PFSK-1 (cell line): ENCODE measurements around the gene MED10.

Experiments
- FOXP2 ChIP-seq: optimal IDR thresholded peaks from 2 replicates; pipeline ENCODE3; 2011; ENCODE audit warnings: borderline replicate concordance, control low read depth, inconsistent platforms; ENCODE audit not compliant: insufficient read depth; ENCODE audit errors: extremely low read length, extremely low read depth
- POLR2AphosphoS5 ChIP-seq: IDR thresholded peaks from 2 replicates; pipeline ENCODE4 v1.6.1; 2012; ENCODE audit warnings: low read depth, mild to moderate bottlenecking, control low read depth, low read length, moderate library complexity
- SIN3A ChIP-seq: IDR thresholded peaks from 2 replicates; pipeline ENCODE4 v1.6.1; 2012; ENCODE audit warnings: mild to moderate bottlenecking, low read length, moderate library complexity, borderline replicate concordance; ENCODE audit not compliant: insufficient read depth
- TAF1 ChIP-seq: IDR thresholded peaks from 2 replicates; pipeline ENCODE4 v1.6.1; 2012; ENCODE audit warnings: low read length, control low read depth, borderline replicate concordance; ENCODE audit not compliant: insufficient read depth
- TF ChIP-seq, protein P1 (sequence below), 2 experiments: IDR thresholded peaks; 2 replicates each; pipeline versions ENCODE4 v1.6.1 to v1.8.0; 2011 to 2012; ENCODE audit warnings: low read depth in 2 of 2, low read length in 2 of 2, control low read depth in 1 of 2, inconsistent platforms in 1 of 2, mild to moderate bottlenecking in 1 of 2, moderate library complexity in 1 of 2; ENCODE audit not compliant: insufficient read depth in 1 of 2

MED10 gene

DNA sequence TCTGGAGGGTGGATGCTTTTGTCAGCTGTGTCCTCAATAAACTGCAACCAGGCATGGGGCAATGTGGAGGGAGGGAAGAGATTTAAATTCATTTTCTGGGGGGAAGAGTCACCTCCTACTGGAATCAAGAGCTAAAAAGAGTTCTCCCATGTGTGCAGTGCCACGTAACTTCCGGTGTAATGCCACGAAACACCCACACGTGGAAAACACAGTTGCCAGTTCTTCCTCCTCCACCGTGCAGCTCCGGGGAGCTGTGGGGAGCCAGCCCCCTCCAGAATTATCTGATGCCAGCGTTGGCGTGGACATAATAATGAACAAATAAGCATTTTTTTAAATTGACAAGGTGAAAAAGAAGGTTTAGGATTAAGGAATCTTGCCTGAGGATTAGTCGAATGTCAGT lies 32.1 kb upstream of the MED10 start:
- TF ChIP-seq TAF1: no peak
- TF ChIP-seq, protein P1, sequence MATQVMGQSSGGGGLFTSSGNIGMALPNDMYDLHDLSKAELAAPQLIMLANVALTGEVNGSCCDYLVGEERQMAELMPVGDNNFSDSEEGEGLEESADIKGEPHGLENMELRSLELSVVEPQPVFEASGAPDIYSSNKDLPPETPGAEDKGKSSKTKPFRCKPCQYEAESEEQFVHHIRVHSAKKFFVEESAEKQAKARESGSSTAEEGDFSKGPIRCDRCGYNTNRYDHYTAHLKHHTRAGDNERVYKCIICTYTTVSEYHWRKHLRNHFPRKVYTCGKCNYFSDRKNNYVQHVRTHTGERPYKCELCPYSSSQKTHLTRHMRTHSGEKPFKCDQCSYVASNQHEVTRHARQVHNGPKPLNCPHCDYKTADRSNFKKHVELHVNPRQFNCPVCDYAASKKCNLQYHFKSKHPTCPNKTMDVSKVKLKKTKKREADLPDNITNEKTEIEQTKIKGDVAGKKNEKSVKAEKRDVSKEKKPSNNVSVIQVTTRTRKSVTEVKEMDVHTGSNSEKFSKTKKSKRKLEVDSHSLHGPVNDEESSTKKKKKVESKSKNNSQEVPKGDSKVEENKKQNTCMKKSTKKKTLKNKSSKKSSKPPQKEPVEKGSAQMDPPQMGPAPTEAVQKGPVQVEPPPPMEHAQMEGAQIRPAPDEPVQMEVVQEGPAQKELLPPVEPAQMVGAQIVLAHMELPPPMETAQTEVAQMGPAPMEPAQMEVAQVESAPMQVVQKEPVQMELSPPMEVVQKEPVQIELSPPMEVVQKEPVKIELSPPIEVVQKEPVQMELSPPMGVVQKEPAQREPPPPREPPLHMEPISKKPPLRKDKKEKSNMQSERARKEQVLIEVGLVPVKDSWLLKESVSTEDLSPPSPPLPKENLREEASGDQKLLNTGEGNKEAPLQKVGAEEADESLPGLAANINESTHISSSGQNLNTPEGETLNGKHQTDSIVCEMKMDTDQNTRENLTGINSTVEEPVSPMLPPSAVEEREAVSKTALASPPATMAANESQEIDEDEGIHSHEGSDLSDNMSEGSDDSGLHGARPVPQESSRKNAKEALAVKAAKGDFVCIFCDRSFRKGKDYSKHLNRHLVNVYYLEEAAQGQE (IDR thresholded peaks at IDR 0.05; ENCODE audit: insufficient read depth in 1 of 2, low read depth in 2 of 2, low read length in 2 of 2): no peak
- TF ChIP-seq SIN3A: no peak
- no peak for TF ChIP-seq POLR2AphosphoS5
- TF ChIP-seq FOXP2: no peak

DNA sequence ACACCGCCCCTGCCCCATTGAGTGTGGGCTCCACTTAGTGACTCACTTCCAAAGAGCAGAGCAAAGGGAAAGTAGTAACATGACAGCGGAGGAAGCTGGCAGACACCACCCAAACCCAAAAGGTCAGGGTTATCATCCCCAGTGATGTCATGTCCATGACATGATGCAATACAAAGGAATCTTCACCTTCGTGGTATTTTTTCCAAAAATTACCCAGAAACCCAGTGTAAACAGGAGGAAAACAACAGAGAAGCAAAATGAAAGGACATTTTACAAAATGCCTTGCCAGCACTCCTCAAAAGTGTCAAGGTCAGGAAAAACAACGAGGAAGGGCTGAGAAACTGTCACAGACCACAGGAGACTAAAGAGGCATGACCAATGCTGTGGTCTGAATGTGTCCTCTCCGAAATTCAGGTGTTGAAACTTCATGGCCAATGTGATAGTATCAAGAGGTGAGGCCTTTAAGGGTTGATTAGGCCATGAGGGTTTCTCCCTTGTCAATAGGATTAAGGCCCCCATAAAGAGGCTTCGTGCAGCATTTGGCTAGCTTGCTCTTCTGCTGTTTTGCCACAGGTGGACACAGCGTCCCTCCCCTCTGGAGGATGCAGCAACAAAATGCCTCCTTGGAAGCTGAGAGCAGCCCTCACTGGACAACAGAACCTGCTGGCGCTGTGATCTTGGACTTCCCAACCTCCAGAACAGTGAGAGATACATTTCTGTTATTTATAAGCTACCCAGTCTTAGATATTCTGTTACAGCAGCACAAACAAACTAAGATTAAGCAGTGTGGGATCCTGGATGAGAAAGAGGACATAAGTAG lies 30.5 kb upstream of the MED10 start:
- TF ChIP-seq SIN3A (no peak), FOXP2 (no peak), TAF1 (no peak), POLR2AphosphoS5 (no peak)
- TF ChIP-seq, protein P1 (IDR thresholded peaks at IDR 0.05; ENCODE audit: insufficient read depth in 1 of 2, low read depth in 2 of 2, low read length in 2 of 2): no peak

- TF ChIP-seq POLR2AphosphoS5: no peak
- no peak for TF ChIP-seq SIN3A
- TF ChIP-seq FOXP2: no peak
Observed at GRCh38 chr5:6408260-6408596, 29.9 kb upstream of the MED10 start.

- TF ChIP-seq SIN3A (no peak), FOXP2 (no peak), TAF1 (no peak), POLR2AphosphoS5 (no peak)
- TF ChIP-seq, protein P1 (IDR thresholded peaks at IDR 0.05; ENCODE audit: insufficient read depth in 1 of 2, low read depth in 2 of 2, low read length in 2 of 2): no peak
Observed at GRCh38 chr5:6407558-6408259, 29.4 kb upstream of the MED10 start.

- TF ChIP-seq, protein P1 (IDR thresholded peaks at IDR 0.05; ENCODE audit: insufficient read depth in 1 of 2, low read depth in 2 of 2, low read length in 2 of 2): no peak
- TF ChIP-seq FOXP2 (no peak), POLR2AphosphoS5 (no peak), SIN3A (no peak), TAF1 (no peak)
Observed at GRCh38 chr5:6405591-6405990, 27.2 kb upstream of the MED10 start.
